CD4-positive, CD25-positive, alpha-beta regulatory T cell (primary cell): ENCODE data around the gene BTBD16. TPM values are rescaled to one million over a fixed set of nuclear protein-coding genes. Genes with fewer than 3 reads are reported as not detected.
A peak's percentile ranks its signal among the peaks of the same experiment; 100 is the strongest.

Experiments used
- ATAC-seq, 2 donors: fragments of 150-1000 bp; cut with Tn5 transposase; one replicate each; pipeline ENCODE4 v1.10.0; 2021; ENCODE audit warnings: low read depth in 2 of 2, moderate number of reproducible peaks in 2 of 2, moderate library complexity in 1 of 2
- DNase-seq, 3 donors: peaks; one replicate each; pipeline versions ENCODE4 v3.0.0 to v3.0.0-alpha.2; 2012 to 2022; ENCODE audit warnings: mixed read lengths in 1 of 3
- H3K27ac ChIP-seq: one replicate; pipeline ENCODE4 v1.7.0; 2013; ENCODE audit warnings: mild to moderate bottlenecking, low read length; ENCODE audit not compliant: insufficient read depth, poor library complexity, severe bottlenecking
- H3K27me3 ChIP-seq: one replicate; pipeline ENCODE4 v1.7.0; 2013; ENCODE audit warnings: low read length; ENCODE audit not compliant: control insufficient read depth, insufficient read depth
- H3K36me3 ChIP-seq: one replicate; pipeline ENCODE4 v1.7.0; 2013; ENCODE audit warnings: mild to moderate bottlenecking, low read length, moderate library complexity; ENCODE audit not compliant: control insufficient read depth, insufficient read depth
- H3K4me1 ChIP-seq: 2 replicates; pipeline ENCODE4 v1.7.0; 2013; ENCODE audit warnings: mild to moderate bottlenecking, low read length; ENCODE audit not compliant: insufficient read depth, control insufficient read depth, poor library complexity, severe bottlenecking
- H3K4me3 ChIP-seq: one replicate; pipeline ENCODE4 v1.7.0; 2013; ENCODE audit warnings: low read depth, mild to moderate bottlenecking, low read length, moderate library complexity
- H3K9me3 ChIP-seq, 2 experiments: 1 replicate in 1 of 2; 2 replicates in 1 of 2; pipeline ENCODE4 v1.7.0; 2013; ENCODE audit warnings: low read length in 2 of 2, mild to moderate bottlenecking in 1 of 2, moderate library complexity in 1 of 2; ENCODE audit not compliant: control insufficient read depth in 2 of 2
- H3K27ac Mint-ChIP-seq, 3 donors: one replicate each; pipeline ENCODE4 v1.8.0; 2020 to 2022; ENCODE audit warnings: mild to moderate bottlenecking in 3 of 3, mixed read lengths in 3 of 3, moderate library complexity in 2 of 3
- H3K27me3 Mint-ChIP-seq: one replicate; pipeline ENCODE4 v1.8.0; 2022; ENCODE audit warnings: mild to moderate bottlenecking, mixed read lengths
- H3K36me3 Mint-ChIP-seq: one replicate; pipeline ENCODE4 v1.8.0; 2020; ENCODE audit warnings: mixed read lengths
- H3K4me1 Mint-ChIP-seq, 4 donors: one replicate each; pipeline ENCODE4 v1.8.0; 2020 to 2022; ENCODE audit warnings: mixed read lengths in 4 of 4, mild to moderate bottlenecking in 1 of 4
- H3K4me3 Mint-ChIP-seq, 4 donors: one replicate each; pipeline ENCODE4 v1.8.0; 2020 to 2022; ENCODE audit warnings: mild to moderate bottlenecking in 4 of 4, mixed read lengths in 4 of 4, moderate library complexity in 3 of 4
- H3K9me3 Mint-ChIP-seq, 7 donors: one replicate each; pipeline ENCODE4 v1.8.0; 2020 to 2022; ENCODE audit warnings: mixed read lengths in 7 of 7, mild to moderate bottlenecking in 3 of 7, moderate library complexity in 2 of 7
- polyA plus RNA-seq, 4 donors: library from polyadenylated mRNA; unstranded; fragments of 300-500 nt; fragmentation: Illumina TruSeq; gene quantifications; one replicate each; pipeline ENCODE4 v1.2.3, GENCODE V29; 2021
- total RNA-seq: library from RNA; stranded (reverse); gene quantifications from one replicate; pipeline ENCODE4 v1.2.3, GENCODE V29; 2022

Gene BTBD16
- total and polyA plus RNA-seq, 5 donors from 2014 or later = 0.12 to 0.15 TPM; not detected in 3

DNA sequence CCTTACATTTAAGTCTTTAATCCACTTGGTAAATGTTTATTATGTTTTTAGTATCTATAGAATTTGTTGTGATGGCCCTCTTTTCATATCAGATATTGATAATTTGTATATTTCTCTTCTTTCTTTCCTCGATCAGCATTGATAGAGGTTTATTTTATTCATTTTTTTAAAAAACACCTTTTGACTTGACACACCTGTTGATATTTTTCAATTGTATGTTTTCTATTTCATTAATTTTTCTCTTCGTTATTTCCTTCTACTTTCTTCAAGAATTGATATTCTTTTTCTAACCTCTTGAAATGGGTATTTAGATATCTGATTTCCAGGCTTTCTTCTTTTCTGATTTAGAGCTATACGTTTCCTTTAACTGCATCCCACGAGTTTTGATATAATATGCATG is 50.9 kb downstream of the BTBD16 start:
- no peak overlapping the region for H3K4me3 Mint-ChIP-seq
- H3K27ac ChIP-seq = no peak overlapping the region
- peaks cover 0 to 16% (median 3%) of the 10 kb centered on the region in 7 donors for H3K9me3 Mint-ChIP-seq
- no peaks in the 10 kb centered on the region for H3K36me3 ChIP-seq
- ATAC-seq (no peak), DNase-seq (no peak)
- H3K4me3 ChIP-seq = no peak overlapping the region
- no peaks in the 10 kb centered on the region for H3K9me3 ChIP-seq
- no peaks in the 10 kb centered on the region for H3K4me1 Mint-ChIP-seq
- H3K4me1 ChIP-seq = no peaks in the 10 kb centered on the region
- H3K27me3 Mint-ChIP-seq = peaks cover 24% of the 10 kb centered on the region
- peaks cover 24% of the 10 kb centered on the region for H3K27me3 ChIP-seq
- no peaks in the 10 kb centered on the region for H3K36me3 Mint-ChIP-seq
- H3K27ac Mint-ChIP-seq = no peak overlapping the region

DNA sequence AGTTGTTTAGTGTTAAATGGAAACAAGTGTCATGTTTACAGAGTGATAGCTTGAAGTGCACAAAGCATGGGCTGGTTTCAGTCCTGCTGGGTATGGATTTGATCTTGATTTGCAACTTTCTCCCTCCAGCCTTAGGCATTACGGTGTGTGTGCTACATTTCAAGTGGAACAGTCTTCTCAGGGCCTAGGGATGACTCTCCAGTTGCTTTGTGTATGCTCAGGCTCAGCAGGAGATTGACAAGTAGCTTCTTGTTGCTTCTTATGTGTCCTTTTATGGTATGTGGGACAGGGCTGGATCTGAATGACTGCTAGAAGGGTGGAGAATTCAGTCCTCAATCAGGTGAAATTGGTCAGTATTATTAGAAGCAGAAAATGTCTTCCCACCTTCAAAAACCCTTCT is 52.1 kb downstream of the BTBD16 start:
- H3K27me3 Mint-ChIP-seq = peaks cover 24% of the 10 kb centered on the region
- no peaks in the 10 kb centered on the region for H3K36me3 Mint-ChIP-seq
- Histone ChIP-seq H3K4me1 (no peaks in the 10 kb centered on the region), H3K27me3 (peaks cover 24% of the 10 kb centered on the region), H3K4me3 (no peak overlapping the region), H3K27ac (no peak overlapping the region), H3K9me3 (no peaks in the 10 kb centered on the region), H3K36me3 (no peaks in the 10 kb centered on the region)
- ATAC-seq (no peak), DNase-seq (no peak)
- H3K27ac Mint-ChIP-seq = no peak overlapping the region
- no peaks in the 10 kb centered on the region for H3K4me1 Mint-ChIP-seq
- H3K4me3 Mint-ChIP-seq = no peak overlapping the region
- H3K9me3 Mint-ChIP-seq = peaks cover 0 to 16% (median 3%) of the 10 kb centered on the region in 7 donors

DNA sequence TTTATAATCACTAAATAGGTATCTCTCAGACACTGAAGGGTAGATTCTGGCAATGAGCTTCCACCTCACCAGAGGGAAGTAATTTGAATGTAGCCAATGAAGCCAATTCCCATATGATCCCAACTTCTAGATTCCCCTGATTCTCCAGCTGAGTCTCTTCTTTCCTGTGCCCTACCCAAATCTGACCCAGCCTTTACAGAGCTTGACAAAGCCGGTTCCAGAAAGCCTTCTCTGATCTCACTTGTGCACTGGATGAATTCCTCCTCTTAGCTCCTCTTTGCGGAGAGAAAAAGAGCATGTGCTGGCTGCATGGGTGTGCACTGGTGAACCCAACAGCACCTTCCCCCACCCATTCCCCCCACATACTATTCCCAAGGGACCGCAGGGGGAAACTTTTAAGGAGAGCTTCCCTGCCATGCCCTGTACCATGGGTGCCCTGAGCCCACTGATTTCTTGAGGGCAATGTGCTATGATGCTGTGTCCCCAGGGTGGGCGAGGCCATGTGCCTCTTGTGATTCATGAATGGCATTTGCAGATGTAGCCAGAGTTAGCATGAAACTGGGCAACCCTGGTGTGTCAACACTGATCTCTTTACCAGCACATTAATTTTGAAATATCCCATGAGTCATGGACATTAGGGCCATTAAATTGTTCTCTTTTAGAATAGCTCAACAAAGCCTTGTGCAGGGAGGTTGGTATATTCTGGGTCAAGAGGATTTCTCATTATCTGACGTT is 53.0 kb downstream of the BTBD16 start:
- H3K4me3 Mint-ChIP-seq = peak overlapping the region in 1 of 4 donors; percentile 64
- no peak overlapping the region for H3K4me3 ChIP-seq
- DNase-seq = no peak
- no peaks in the 10 kb centered on the region for H3K36me3 ChIP-seq
- peaks cover 24% of the 10 kb centered on the region for H3K27me3 Mint-ChIP-seq
- H3K27ac Mint-ChIP-seq = no peak overlapping the region
- peaks cover 0 to 16% (median 3%) of the 10 kb centered on the region in 7 donors for H3K9me3 Mint-ChIP-seq
- H3K36me3 Mint-ChIP-seq = no peaks in the 10 kb centered on the region
- H3K9me3 ChIP-seq = no peaks in the 10 kb centered on the region
- H3K27ac ChIP-seq = no peak overlapping the region
- no peaks in the 10 kb centered on the region for H3K4me1 ChIP-seq
- peaks cover 22% of the 10 kb centered on the region for H3K27me3 ChIP-seq
- no peak for ATAC-seq
- H3K4me1 Mint-ChIP-seq = no peaks in the 10 kb centered on the region

DNA sequence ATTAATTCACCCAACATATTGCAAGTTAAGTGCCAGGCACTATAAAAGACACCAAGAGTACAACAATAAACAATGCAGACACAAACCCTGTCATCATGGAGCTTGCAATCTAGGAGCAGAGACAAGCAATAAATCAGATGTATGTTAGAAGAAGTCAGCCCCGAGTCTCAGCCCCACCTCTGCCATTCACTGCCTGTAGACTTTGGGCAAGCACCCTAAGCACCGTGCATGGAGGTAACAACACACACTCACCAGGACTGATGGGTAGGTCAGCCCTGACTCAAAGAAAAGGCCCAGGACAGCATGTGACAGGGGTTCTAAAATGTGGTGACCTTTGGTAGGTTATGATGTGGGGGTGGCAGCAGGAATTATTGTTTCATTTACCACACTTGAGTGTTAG is 54.1 kb downstream of the BTBD16 start:
- Histone ChIP-seq H3K4me3 (no peak overlapping the region), H3K4me1 (no peaks in the 10 kb centered on the region), H3K36me3 (no peaks in the 10 kb centered on the region), H3K9me3 (no peaks in the 10 kb centered on the region), H3K27me3 (peaks cover 18% of the 10 kb centered on the region), H3K27ac (no peak overlapping the region)
- peaks cover 25% of the 10 kb centered on the region for H3K27me3 Mint-ChIP-seq
- no peak overlapping the region for H3K4me3 Mint-ChIP-seq
- ATAC-seq (no peak), DNase-seq (no peak)
- H3K4me1 Mint-ChIP-seq = no peaks in the 10 kb centered on the region
- H3K36me3 Mint-ChIP-seq = no peaks in the 10 kb centered on the region
- peak overlapping the region in 1 of 3 donors; percentile 53 for H3K27ac Mint-ChIP-seq
- peaks cover 0 to 12% (median 3%) of the 10 kb centered on the region in 7 donors for H3K9me3 Mint-ChIP-seq

DNA sequence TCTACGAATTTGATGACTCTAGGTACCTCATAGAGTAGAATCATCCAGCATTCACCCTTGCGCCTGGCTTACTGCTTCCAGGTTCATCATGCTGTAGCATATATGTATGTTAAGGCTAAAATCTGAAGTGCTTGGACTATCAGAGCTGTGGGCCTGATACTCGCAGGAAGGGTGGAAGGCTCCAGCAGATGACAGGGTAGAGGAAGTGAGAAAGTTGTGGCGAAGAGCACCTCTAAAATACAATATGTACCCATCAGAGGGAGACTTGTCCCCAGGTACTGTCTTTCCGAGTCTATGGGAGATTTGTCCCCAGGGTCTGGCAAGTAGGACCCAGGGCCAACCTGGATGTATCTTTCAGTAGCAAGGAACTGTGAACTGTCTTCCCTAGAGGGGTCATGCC is 55.3 kb downstream of the BTBD16 start:
- Histone ChIP-seq H3K27ac (no peak overlapping the region), H3K4me3 (no peak overlapping the region), H3K4me1 (no peaks in the 10 kb centered on the region), H3K36me3 (no peaks in the 10 kb centered on the region), H3K9me3 (no peaks in the 10 kb centered on the region), H3K27me3 (peaks cover 15% of the 10 kb centered on the region)
- ATAC-seq = no peak
- Mint-ChIP-seq H3K4me3 (no peak overlapping the region), H3K27me3 (peaks cover 34% of the 10 kb centered on the region), H3K36me3 (no peaks in the 10 kb centered on the region), H3K27ac (no peak overlapping the region), H3K4me1 (no peaks in the 10 kb centered on the region), H3K9me3 (peaks cover 0 to 12% (median 2%) of the 10 kb centered on the region in 7 donors)
- DNase-seq = no peak

DNA sequence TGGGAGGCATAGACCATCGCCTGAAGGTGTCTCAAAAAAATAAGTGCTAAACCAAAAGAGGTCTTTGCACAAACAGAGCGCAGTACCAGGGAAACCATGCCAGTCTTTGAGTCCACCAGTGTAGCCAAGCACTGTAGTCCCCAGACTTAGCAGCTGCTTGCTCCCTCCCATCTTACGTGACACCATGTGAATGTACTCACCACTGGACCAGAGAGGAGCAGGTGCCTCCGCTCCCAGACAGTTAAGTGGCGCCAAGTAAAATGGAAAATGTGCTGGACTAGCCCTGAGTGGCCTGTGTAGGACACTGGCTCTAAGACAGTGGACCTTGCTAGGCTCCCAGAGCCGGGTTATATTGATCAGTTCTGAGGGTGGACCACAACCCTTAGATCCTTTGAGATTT is 55.7 kb downstream of the BTBD16 start:
- H3K27me3 Mint-ChIP-seq = peaks cover 34% of the 10 kb centered on the region
- Histone ChIP-seq H3K27me3 (peaks cover 15% of the 10 kb centered on the region), H3K4me1 (no peaks in the 10 kb centered on the region), H3K4me3 (no peak overlapping the region), H3K36me3 (no peaks in the 10 kb centered on the region), H3K27ac (no peak overlapping the region), H3K9me3 (no peaks in the 10 kb centered on the region)
- H3K9me3 Mint-ChIP-seq = peaks cover 0 to 9% (median 0%) of the 10 kb centered on the region in 7 donors
- no peaks in the 10 kb centered on the region for H3K4me1 Mint-ChIP-seq
- no peak overlapping the region for H3K4me3 Mint-ChIP-seq
- DNase-seq (no peak), ATAC-seq (no peak)
- no peak overlapping the region for H3K27ac Mint-ChIP-seq
- no peaks in the 10 kb centered on the region for H3K36me3 Mint-ChIP-seq

DNA sequence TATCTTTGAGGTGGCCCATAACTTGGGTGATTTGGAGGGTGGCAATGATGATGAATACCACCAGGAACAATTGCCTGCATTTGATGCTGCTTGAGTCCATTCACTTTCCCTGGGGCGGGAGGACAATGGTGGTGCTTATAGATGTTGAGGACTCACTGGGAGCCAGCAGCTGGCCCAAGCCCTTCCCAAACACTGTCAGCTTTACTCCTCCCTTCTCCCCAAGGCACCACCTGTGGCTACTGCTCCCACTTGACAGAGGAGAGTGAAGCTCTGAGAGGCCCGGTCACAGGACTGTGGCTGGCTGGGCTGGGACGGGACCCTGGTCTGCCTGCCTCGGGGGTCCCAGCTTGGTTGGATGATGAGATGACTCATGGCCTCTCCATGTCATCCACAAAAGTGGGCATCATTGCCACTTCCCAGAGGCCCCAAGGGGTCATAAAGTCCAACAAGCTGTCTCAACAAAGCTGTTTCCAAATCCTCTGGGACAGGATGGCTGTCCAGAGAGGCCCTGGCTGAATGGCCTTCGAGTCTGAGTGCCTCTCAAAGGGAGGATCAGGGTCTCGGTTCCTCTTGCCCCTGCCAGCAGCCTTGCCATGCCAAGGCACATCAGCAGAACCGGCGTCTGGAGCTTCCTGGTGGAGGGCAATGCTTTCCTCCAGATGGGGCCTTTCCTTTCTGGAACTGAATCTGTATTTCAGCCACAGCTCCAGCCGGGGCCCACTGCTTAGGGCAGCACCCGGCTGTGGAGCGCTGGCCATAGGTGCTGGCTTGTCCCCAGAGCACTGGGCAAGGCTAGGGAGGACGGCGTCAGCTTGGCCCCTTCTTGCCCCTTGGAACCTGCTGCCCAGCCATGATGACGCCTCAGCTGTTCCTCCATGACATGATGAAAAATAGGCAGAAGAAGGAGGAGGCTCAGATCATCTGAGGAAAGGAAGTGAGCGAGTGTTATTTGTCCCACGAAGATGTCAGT is 56.4 kb downstream of the BTBD16 start:
- ATAC-seq (no peak), DNase-seq (no peak)
- no peaks in the 10 kb centered on the region for H3K36me3 ChIP-seq
- H3K27ac ChIP-seq = no peak overlapping the region
- no peaks in the 10 kb centered on the region for H3K4me1 ChIP-seq
- Mint-ChIP-seq H3K4me1 (no peaks in the 10 kb centered on the region), H3K27me3 (peaks cover 27% of the 10 kb centered on the region), H3K36me3 (no peaks in the 10 kb centered on the region), H3K4me3 (no peak overlapping the region), H3K27ac (no peak overlapping the region), H3K9me3 (peaks cover 0 to 2% (median 0%) of the 10 kb centered on the region in 7 donors)
- no peak overlapping the region for H3K4me3 ChIP-seq
- peaks cover 15% of the 10 kb centered on the region for H3K27me3 ChIP-seq
- no peaks in the 10 kb centered on the region for H3K9me3 ChIP-seq
